Measurements from ENCODE around the gene SCO2. TPM values are rescaled to one million over a fixed set of nuclear protein-coding genes. Genes with fewer than 3 reads are reported as not detected.

SCO2 gene
- total and polyA plus RNA-seq, 9 of the 15 experiments (the other 6 are each of a cell fraction or from before 2014, with no cell fraction given), result 0.34 to 4.0 (median 1.1) TPM; not detected in 3

- no peaks in the 10 kb centered on the region for H3K9me3 ChIP-seq (replicated peaks; ENCODE audit: control insufficient read depth, insufficient read depth, low read depth, low read length)
- TF ChIP-seq MXI1 (IDR thresholded peaks at IDR 0.05; ENCODE audit: low read depth, low read length) (no peak), SIN3B (IDR thresholded peaks at IDR 0.05; ENCODE audit: low read depth) (no peak), HDAC1 (IDR thresholded peaks at IDR 0.05) (no peak), ZNF143 (CRISPR knock-in tag; IDR thresholded peaks at IDR 0.05) (no peak), CREBBP (IDR thresholded peaks at IDR 0.05; ENCODE audit: low read depth, low read length) (no peak), IRF2 (CRISPR knock-in tag; IDR thresholded peaks at IDR 0.05) (no peak), BRD4 (IDR thresholded peaks at IDR 0.05) (no peak), ZNF785 (CRISPR knock-in tag; IDR thresholded peaks at IDR 0.05) (no peak), U2AF1 (optimal IDR thresholded peaks at IDR 0.05; ENCODE audit: low read depth, low read length) (no peak), BMI1 (IDR thresholded peaks at IDR 0.05; ENCODE audit: low read length) (no peak), ARID2 (IDR thresholded peaks at IDR 0.05) (no peak), MCM7 (IDR thresholded peaks at IDR 0.05) (no peak), RFX7 (CRISPR knock-in tag; IDR thresholded peaks at IDR 0.05) (no peak), PHB2 (IDR thresholded peaks at IDR 0.05; ENCODE audit: low read depth) (no peak)
- TF ChIP-seq, protein P1, sequence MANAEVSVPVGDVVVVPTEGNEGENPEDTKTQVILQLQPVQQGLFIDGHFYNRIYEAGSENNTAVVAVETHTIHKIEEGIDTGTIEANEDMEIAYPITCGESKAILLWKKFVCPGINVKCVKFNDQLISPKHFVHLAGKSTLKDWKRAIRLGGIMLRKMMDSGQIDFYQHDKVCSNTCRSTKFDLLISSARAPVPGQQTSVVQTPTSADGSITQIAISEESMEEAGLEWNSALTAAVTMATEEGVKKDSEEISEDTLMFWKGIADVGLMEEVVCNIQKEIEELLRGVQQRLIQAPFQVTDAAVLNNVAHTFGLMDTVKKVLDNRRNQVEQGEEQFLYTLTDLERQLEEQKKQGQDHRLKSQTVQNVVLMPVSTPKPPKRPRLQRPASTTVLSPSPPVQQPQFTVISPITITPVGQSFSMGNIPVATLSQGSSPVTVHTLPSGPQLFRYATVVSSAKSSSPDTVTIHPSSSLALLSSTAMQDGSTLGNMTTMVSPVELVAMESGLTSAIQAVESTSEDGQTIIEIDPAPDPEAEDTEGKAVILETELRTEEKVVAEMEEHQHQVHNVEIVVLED (CRISPR knock-in tag; IDR thresholded peaks at IDR 0.05), result no peak
- TF ChIP-seq, protein P2, sequence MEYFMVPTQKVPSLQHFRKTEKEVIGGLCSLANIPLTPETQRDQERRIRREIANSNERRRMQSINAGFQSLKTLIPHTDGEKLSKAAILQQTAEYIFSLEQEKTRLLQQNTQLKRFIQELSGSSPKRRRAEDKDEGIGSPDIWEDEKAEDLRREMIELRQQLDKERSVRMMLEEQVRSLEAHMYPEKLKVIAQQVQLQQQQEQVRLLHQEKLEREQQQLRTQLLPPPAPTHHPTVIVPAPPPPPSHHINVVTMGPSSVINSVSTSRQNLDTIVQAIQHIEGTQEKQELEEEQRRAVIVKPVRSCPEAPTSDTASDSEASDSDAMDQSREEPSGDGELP (CRISPR knock-in tag; IDR thresholded peaks at IDR 0.05; ENCODE audit: borderline replicate concordance), result no peak
- CTCF ChIA-PET (ENCODE audit: low intra/inter-chr PET ratio), result no interaction called here
- no peak overlapping the region for H3K9ac ChIP-seq (ENCODE audit: insufficient read depth in 1 of 2, low read depth in 2 of 2, low read length in 2 of 2)
- POLR2A ChIA-PET, result interaction anchor here (0.7 to 1.5 kb wide), 4 partner anchors 8 to 88 kb away, joined by 3 to 5 read pairs (median 3); no protein-coding TSS in a partner anchor
- DNase-seq (ENCODE audit: extremely low read depth in 1 of 4, low spot score in 3 of 4) (no peak), ATAC-seq (no peak), FAIRE-seq (no peak)
- no peak overlapping the region for H2AFZ ChIP-seq (ENCODE audit: low read depth, low read length)
- no peak overlapping the region for H3K4me3 ChIP-seq
- H3K36me3 ChIP-seq (ENCODE audit: control insufficient read depth, insufficient read depth, low read length), result no peaks in the 10 kb centered on the region
- intact Hi-C loops (cut with micrococcal nuclease), result no loop called here
- no peaks in the 10 kb centered on the region for H4K20me1 ChIP-seq (replicated peaks; ENCODE audit: control insufficient read depth, insufficient read depth, low read length)
- no peaks in the 10 kb centered on the region for H3K79me2 ChIP-seq (ENCODE audit: control insufficient read depth, insufficient read depth, low read length)
- H3K27me3 ChIP-seq (ENCODE audit: control insufficient read depth in 2 of 2, insufficient read depth in 2 of 2, low read length in 2 of 2), result no peaks in the 10 kb centered on the region
- in situ Hi-C loops (cut with MboI), result no loop called here
- BruUV-seq (replicated peaks), result no TSS peak
- peaks cover 0 to 17% of the 10 kb centered on the region in 2 experiments; a peak in 3 of 5 replicates for H3K4me1 ChIP-seq (replicated peaks in 1 of 2; ENCODE audit: control insufficient read depth in 2 of 2, insufficient read depth in 2 of 2, low read length in 2 of 2)
- WGBS (ENCODE audit: insufficient coverage, low coverage, missing lambda C conversion rate), result 62% methylated on average over 16 of the region's 26 CpGs
- no peaks in the 10 kb centered on the region for H3K9me1 ChIP-seq (ENCODE audit: control insufficient read depth, insufficient read depth, low read length)
- H3K4me2 ChIP-seq (ENCODE audit: insufficient read depth, low read length), result no peak overlapping the region
- no peak overlapping the region for H3K27ac ChIP-seq (ENCODE audit: extremely low read depth, low read depth, low read length)
Observed at GRCh38 chr22:50573491-50574382, 48.3 kb upstream of the SCO2 start.
